Neural cell (in vitro differentiated cells): ENCODE measurements around the gene KIF13A. TPM values are rescaled to one million over a fixed set of nuclear protein-coding genes. Genes with fewer than 3 reads are reported as not detected.

ENCODE experiments used
- H2AFZ ChIP-seq: fragments of 200-600, 300-800 bp; sonication (generic), shearing (Covaris generic); 2 replicates; pipeline ENCODE4 v1.6.0; 2014; ENCODE audit warnings: low read depth, mild to moderate bottlenecking, antibody characterized with exemption, low read length, moderate library complexity
- H3F3A ChIP-seq: fragments of 200-600 bp; shearing (Covaris generic); 2 replicates; pipeline ENCODE4 v1.6.1; 2016; ENCODE audit warnings: mild to moderate bottlenecking, moderate library complexity, mixed read lengths, antibody characterized with exemption, low read length; ENCODE audit not compliant: insufficient read depth, poor library complexity, severe bottlenecking
- H3K27ac ChIP-seq: fragments of 200-600, 300-800 bp; sonication (generic), shearing (Covaris generic); 2 replicates; pipeline ENCODE4 v1.5.1; 2014; ENCODE audit warnings: mild to moderate bottlenecking, low read length, moderate library complexity
- H3K27me3 ChIP-seq: fragments of 300-800, 200-600 bp; sonication (generic), shearing (Covaris generic); 2 replicates; pipeline ENCODE4 v1.6.0; 2014; ENCODE audit warnings: mild to moderate bottlenecking, low read depth, low read length, moderate library complexity; ENCODE audit not compliant: insufficient read depth
- H3K36me3 ChIP-seq: fragments of 300-800, 200-600 bp; sonication (generic), shearing (Covaris generic); 2 replicates; pipeline ENCODE4 v1.5.1; 2014; ENCODE audit warnings: mild to moderate bottlenecking, antibody characterized with exemption, low read length, moderate library complexity; ENCODE audit not compliant: insufficient read depth
- H3K4me2 ChIP-seq: fragments of 300-800, 200-600 bp; sonication (generic), shearing (Covaris generic); 2 replicates; pipeline ENCODE4 v1.6.0; 2014; ENCODE audit warnings: mild to moderate bottlenecking, low read length
- H3K4me3 ChIP-seq: fragments of 300-800, 200-600 bp; sonication (generic), shearing (Covaris generic); 2 replicates; pipeline ENCODE4 v1.5.1; 2014; ENCODE audit warnings: mild to moderate bottlenecking, low read length, moderate library complexity
- H3K79me2 ChIP-seq: fragments of 200-600 bp; shearing (Covaris generic); replicated peaks from 2 replicates; pipeline ENCODE4 v1.6.0; 2014; ENCODE audit warnings: mild to moderate bottlenecking, low read length, moderate library complexity; ENCODE audit not compliant: insufficient read depth
- H3K9ac ChIP-seq: fragments of 300-800, 200-600 bp; sonication (generic), shearing (Covaris generic); 2 replicates; pipeline ENCODE4 v1.6.1; 2016; ENCODE audit warnings: mild to moderate bottlenecking, low read length, mixed read lengths
- H3K9me2 ChIP-seq: fragments of 200-600 bp; shearing (Covaris generic); 2 replicates; pipeline ENCODE4 v1.6.1; 2016; ENCODE audit warnings: mild to moderate bottlenecking, low read length, mixed read lengths; ENCODE audit not compliant: insufficient read depth
- H3K9me3 ChIP-seq: fragments of 200-600, 300-800 bp; sonication (generic), shearing (Covaris generic); 2 replicates; pipeline ENCODE4 v1.6.1; 2016; ENCODE audit warnings: mild to moderate bottlenecking, mixed run types, low read length, moderate library complexity, mixed read lengths
- H4K20me1 ChIP-seq: fragments of 200-600 bp; shearing (Covaris generic); 2 replicates; pipeline ENCODE4 v1.6.1; 2016; ENCODE audit warnings: mild to moderate bottlenecking, mixed run types; ENCODE audit not compliant: insufficient read depth
- CTCF ChIP-seq: fragments of 450-650 bp; IDR thresholded peaks from 2 replicates; pipeline ENCODE4 v1.5.1; 2014; ENCODE audit warnings: antibody characterized with exemption, mild to moderate bottlenecking, moderate library complexity; ENCODE audit not compliant: poor library complexity, severe bottlenecking
- EP300 ChIP-seq: fragments of 450-650 bp; conservative IDR thresholded peaks from 2 replicates; pipeline ENCODE4 v1.6.1; 2014; ENCODE audit warnings: antibody characterized with exemption, mild to moderate bottlenecking, moderate library complexity; ENCODE audit not compliant: poor library complexity, severe bottlenecking
- EZH2 ChIP-seq: fragments of 200-600, 300-800 bp; shearing (Covaris generic), sonication (generic); IDR thresholded peaks from 2 replicates; pipeline ENCODE4 v1.6.1; 2014; ENCODE audit warnings: antibody characterized with exemption, low read length, borderline replicate concordance, mild to moderate bottlenecking; ENCODE audit not compliant: insufficient read depth, poor library complexity, severe bottlenecking
- MXI1 ChIP-seq: fragments of 450-650 bp; conservative IDR thresholded peaks from 2 replicates; pipeline ENCODE4 v1.6.1; 2014; ENCODE audit warnings: antibody characterized with exemption, mild to moderate bottlenecking; ENCODE audit not compliant: poor library complexity, severe bottlenecking
- POLR2AphosphoS5 ChIP-seq: IDR thresholded peaks from 2 replicates; pipeline ENCODE4 v1.6.1; 2012
- RAD21 ChIP-seq: fragments of 450-650 bp; conservative IDR thresholded peaks from 2 replicates; pipeline ENCODE4 v1.6.1; 2014; ENCODE audit warnings: antibody characterized with exemption, mild to moderate bottlenecking, moderate library complexity
- REST ChIP-seq: IDR thresholded peaks from 2 replicates; pipeline ENCODE4 v1.6.1; 2012; ENCODE audit warnings: borderline replicate concordance
- SMC3 ChIP-seq: fragments of 450-650 bp; conservative IDR thresholded peaks from 2 replicates; pipeline ENCODE4 v1.6.1; 2014; ENCODE audit warnings: antibody characterized with exemption, mild to moderate bottlenecking, moderate library complexity; ENCODE audit not compliant: poor library complexity
- TAF1 ChIP-seq: IDR thresholded peaks from 2 replicates; pipeline ENCODE4 v1.6.1; 2012; ENCODE audit warnings: low read depth
- polyA plus RNA-seq: library from polyadenylated mRNA; depleted of rRNA; stranded (reverse); fragments of >200 nt; gene quantifications from 2 replicates; pipeline ENCODE4 v1.2.3, GENCODE V29; 2014

KIF13A gene
- polyA plus RNA-seq, 1 donor from 2014 or later, result 9.4 TPM

DNA sequence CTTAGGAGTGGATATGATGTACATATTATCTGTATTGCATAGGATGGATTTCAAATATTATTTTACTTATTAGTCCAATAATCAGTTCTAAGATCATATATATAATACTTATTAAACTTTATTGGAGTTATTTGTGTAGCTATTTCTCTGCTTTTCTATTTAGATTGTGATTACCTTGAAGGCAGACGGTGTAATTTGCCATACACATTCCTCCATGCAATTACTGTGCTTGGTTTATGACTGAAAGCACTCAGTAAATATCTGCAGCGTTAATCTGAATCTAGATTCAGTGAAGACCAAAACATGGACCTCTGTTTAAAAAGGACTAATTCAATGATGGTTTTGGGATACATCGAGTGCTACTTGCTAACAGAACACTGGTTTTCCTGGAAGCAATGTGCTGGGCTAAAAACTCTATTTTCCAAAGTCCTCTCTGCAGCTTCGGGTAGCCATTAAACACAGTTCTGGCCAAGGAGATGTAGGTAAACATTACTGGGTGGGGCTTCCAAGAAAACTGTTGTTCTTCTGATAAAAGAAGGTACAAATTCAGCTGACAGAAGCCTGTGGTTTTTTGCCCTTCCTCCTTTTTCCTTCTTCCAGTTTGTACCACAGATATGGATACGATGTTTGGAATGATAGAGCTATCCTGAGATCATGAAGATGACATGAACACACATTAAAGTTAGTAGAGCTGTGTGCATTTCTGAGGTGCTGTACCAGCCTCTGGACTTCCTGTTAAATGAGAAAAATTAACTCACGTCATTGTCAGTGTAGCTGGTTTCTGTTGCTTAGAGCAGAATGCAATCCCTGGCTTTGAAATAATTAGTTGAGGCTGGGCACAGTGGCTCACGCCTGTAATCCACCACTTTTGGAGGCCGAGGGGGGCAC lies 144.3 kb downstream of the KIF13A start:
- no peaks in the 10 kb centered on the region for H3K79me2 ChIP-seq
- no peaks in the 10 kb centered on the region for H3K27me3 ChIP-seq
- H2AFZ ChIP-seq, result no peak overlapping the region
- TF ChIP-seq POLR2AphosphoS5 (no peak), SMC3 (no peak), EZH2 (no peak), CTCF (no peak), MXI1 (no peak), REST (no peak), TAF1 (no peak), EP300 (no peak), RAD21 (no peak)
- H3K9me3 ChIP-seq, result no peaks in the 10 kb centered on the region
- no peak overlapping the region for H3K9ac ChIP-seq
- no peaks in the 10 kb centered on the region for H3K9me2 ChIP-seq
- H3K4me2 ChIP-seq, result no peak overlapping the region
- H3F3A ChIP-seq, result no peaks in the 10 kb centered on the region
- H3K36me3 ChIP-seq, result no peaks in the 10 kb centered on the region
- no peak overlapping the region for H3K4me3 ChIP-seq
- H3K27ac ChIP-seq, result no peak overlapping the region
- no peaks in the 10 kb centered on the region for H4K20me1 ChIP-seq

DNA sequence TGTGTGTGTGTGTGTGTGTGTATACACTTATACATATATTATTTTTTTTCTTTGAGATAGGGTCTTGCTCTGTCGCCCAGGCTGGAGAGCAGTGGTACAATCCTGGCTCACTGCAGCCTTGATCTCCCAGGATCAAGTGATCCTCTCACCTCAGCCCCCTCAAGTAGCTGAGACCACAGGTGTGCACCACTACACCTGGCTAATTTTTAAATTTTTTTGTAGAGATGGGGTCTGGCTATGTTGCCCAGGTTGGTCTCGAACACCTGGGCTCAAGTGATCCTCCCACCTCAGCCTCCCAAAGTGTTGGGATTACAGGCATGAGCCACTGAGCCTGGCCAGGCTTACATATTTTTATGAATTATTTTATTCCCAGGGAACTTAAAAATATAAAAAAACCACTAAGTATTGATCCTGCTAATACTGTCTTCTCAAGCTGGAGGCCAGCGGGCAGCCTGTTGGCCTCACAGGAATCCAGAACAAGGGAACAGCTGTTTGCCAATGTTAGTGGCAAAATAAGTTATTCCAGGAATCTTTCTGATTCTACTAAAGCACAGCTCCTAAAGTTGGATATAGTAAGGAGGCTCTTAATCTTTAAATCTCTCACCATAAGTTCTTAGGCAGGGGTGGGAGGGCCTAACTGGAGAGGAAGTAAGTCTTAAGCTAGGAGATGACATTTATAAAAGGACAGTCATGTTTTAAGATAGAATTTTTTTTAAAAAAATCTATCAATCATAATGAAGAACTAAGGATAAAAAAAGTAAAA lies 145.2 kb downstream of the KIF13A start:
- no peaks in the 10 kb centered on the region for H3K79me2 ChIP-seq
- H3K9me2 ChIP-seq, result no peaks in the 10 kb centered on the region
- H3K36me3 ChIP-seq, result no peaks in the 10 kb centered on the region
- no peaks in the 10 kb centered on the region for H3K9me3 ChIP-seq
- no peaks in the 10 kb centered on the region for H3F3A ChIP-seq
- H4K20me1 ChIP-seq, result no peaks in the 10 kb centered on the region
- TF ChIP-seq POLR2AphosphoS5 (no peak), RAD21 (no peak), EP300 (no peak), SMC3 (no peak), CTCF (no peak), EZH2 (no peak), MXI1 (no peak), TAF1 (no peak), REST (no peak)
- no peak overlapping the region for H3K4me3 ChIP-seq
- no peak overlapping the region for H3K4me2 ChIP-seq
- H3K27ac ChIP-seq, result no peak overlapping the region
- no peak overlapping the region for H2AFZ ChIP-seq
- H3K9ac ChIP-seq, result no peak overlapping the region
- H3K27me3 ChIP-seq, result no peaks in the 10 kb centered on the region
